GM10847 (cell line): Measurements from ENCODE around the gene PPM1J.

Experiments
- POLR2A ChIP-seq: IDR thresholded peaks from 2 replicates; pipeline ENCODE4 v1.6.1; 2011; ENCODE audit not compliant: insufficient read length; ENCODE audit errors: extremely low read depth

The PPM1J gene

DNA sequence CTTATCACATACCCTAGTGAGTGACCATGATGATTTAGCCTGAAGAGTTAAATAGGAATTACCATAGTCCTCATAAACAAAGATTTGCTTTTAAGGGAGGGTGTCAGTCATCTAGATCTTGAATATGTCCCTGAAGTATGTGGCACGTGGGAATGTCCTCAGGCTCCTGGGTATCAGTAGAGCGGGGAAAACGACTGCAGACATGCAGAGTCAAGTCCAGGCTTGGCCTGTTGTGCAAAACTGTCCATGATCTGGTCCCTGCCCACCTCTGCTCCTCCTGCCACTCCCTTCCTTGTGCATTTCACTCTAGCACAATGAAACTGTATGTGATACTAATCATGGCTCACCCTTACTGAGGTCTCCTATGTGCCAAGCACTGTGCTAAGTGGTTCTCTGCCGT lies 27.8 kb downstream of the PPM1J start:
- no peak for TF ChIP-seq POLR2A

DNA sequence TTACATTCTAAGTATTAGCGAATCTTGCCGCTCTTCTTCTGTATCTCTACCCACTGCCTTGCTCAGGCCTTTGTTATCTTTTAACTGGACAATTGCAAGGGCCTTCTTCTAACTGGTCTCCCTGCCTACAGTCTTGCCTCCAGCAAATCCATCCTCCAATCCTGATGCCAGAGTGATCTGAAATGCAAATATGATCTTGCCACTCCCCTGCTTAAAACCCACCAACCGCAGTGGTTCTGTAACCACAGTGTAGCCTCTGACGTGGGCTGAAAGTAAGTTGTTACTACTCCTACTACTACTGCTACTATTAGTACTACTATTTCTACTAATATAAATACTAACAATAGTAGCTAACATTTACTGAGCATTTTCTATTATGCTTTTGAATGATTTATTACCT lies 28.3 kb downstream of the PPM1J start:
- TF ChIP-seq POLR2A: no peak

GRCh38 chr1:112686417-112686816 lies 28.7 kb downstream of the PPM1J start:
- TF ChIP-seq POLR2A: no peak

DNA sequence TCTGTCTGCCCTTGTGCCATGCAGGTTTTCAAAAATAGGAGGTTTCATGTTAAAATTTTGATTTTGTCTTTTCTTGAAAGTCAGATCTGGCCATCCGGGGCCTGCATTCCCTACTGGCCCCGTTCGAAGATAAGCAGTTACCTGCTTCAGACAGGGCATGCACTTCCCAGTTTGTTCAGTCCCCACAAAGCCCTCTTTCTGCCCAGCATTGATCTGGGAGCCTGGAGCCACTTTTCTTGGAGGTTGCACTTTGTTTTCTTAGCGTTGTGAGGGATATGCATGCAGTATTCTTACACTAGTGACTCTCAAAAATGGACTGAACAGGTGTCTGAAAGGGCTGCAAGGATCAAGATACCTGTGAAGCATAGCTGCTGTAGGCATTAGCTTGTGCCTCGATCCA lies 29.2 kb downstream of the PPM1J start:
- TF ChIP-seq POLR2A: no peak

- TF ChIP-seq POLR2A: no peak
Measured at GRCh38 chr1:112678605-112679004, 36.5 kb downstream of the PPM1J start.

- no peak for TF ChIP-seq POLR2A
Measured at GRCh38 chr1:112677501-112677900, 37.6 kb downstream of the PPM1J start.

DNA sequence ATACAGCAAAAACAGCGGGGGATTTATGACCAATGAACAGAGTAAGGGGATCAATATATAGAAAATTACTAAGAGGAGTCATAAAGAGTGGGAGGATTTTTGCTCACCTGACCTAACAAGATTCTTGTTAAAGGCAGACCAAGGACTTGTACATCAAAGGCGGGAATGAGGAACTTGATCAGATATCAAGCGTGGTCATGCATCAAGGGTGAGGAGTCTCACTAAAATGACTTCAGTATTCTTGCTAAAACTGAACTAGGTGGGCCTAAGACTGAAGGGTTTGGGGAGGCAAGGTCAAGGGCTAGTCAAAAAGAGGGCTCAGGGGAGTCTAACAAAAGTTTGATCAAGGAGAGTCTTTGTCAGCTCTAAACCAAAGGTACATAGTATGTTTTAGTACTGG lies 38.6 kb downstream of the PPM1J start:
- no peak for TF ChIP-seq POLR2A

- no peak for TF ChIP-seq POLR2A
Measured at GRCh38 chr1:112675728-112676381, 39.3 kb downstream of the PPM1J start.

- TF ChIP-seq POLR2A: peak; percentile 22
Measured at GRCh38 chr1:112674986-112675727, 40.0 kb downstream of the PPM1J start.

GRCh38 chr1:112674440-112674985 lies 40.6 kb downstream of the PPM1J start, which contains the start of gene MOV10:
Gene MOV10, plus strand, starts transcription at chr1:112674659. Its CDS starts 254 bp downstream, at chr1:112674913.
- TF ChIP-seq POLR2A: no peak

DNA sequence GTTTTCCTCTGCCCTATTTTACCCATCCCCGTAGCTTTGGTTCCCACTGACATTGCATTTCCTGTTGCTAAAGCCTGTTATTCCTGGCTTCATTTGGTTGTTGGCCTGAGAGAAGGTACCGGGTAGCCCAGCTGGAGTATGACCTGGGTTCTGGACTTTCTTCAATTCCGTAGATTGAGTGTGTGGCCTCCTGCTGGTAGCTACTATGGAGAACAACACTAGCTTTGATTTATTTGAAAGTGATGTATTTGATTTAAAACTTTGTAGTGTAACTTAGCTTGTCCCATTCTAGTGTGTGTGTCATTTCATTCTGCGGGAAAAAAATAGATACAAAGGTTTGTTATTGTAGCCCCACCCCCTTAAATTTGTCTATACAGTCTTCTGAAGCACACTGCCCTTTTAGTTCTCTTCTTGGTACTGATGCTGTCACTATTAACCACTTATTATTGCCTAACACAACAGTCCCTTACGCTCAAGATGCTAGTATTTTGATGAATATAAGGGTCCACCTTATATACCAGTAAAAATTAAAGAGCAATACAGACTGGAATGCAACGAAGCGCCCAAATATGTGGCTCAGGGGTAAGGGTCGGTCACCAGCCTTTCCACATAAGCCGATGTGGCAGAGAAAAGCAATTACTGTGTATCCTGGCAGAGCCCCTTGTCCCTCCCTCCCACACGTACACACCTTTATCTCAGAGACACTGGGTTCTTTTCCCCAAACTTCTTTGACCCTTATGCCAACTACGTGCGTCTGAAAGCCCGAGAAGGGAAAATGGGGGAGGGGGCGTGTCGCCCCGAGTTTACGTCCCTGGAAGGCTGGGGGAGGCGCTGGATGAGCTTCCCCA lies 41.3 kb downstream of the PPM1J start:
- no peak for TF ChIP-seq POLR2A

- TF ChIP-seq POLR2A: no peak
Measured at GRCh38 chr1:112672842-112673241, 42.3 kb downstream of the PPM1J start.

DNA sequence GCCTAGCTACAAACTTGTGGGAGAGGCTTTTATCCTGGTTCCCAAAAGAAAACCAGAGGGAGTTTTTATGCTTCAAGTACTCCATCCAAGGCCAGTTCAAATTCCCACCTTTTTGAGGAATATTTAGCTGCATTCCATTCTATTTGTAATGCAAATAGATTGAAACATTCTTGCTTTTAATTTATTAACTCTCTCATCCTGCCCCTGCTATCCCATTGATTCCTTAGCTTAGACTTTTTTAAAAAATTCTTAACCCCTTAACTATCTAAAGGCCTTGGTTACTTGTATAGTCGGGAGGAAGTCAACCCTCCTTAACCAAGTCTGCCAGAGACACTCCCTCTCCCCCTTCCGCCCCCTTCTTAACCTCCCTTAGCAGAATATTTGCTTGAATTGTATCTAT lies 43.1 kb downstream of the PPM1J start:
- no peak for TF ChIP-seq POLR2A

DNA sequence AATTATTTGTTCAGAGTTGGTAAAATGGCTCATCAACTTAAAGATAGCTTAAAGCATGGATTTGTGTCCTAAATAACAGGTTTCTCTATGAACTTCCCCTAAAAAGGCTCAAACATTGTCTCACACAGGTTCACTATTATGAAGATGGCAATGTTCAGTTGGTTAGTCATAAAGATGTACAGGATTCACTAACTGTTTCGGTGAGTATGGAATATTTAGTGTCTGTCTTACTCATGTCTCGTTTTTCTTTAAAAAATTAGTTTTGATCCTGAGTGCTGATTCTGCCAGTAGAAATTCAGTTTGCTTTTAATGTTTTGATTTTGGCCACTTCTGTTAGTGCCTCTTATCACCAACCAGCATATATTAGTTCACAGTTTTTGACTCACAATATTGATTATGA lies 48.2 kb downstream of the PPM1J start:
- TF ChIP-seq POLR2A: no peak

- no peak for TF ChIP-seq POLR2A
Measured at GRCh38 chr1:112665857-112666256, 49.3 kb downstream of the PPM1J start.
